CD1c-positive myeloid dendritic cell (primary cell): Measurements from ENCODE around the gene LIPG.
A peak's percentile ranks its signal among the peaks of the same experiment; 100 is the strongest.
"Not testable (repeated sequence)": the region's sequence is repeated elsewhere in the genome, so short reads cannot be mapped to it uniquely, and the experiment has no call there.

Source experiments
- DNase-seq: peaks from one replicate; pipeline ENCODE4 v3.0.0-alpha.2; 2016; ENCODE audit errors: extremely low spot score

LIPG gene

GRCh38 chr18:49573835-49574234, 12.0 kb downstream of the LIPG start:
- no peak for DNase-seq

- not testable (repeated sequence) for DNase-seq
Measured at GRCh38 chr18:49579041-49579440, 17.2 kb downstream of the LIPG start.

GRCh38 chr18:49579583-49579982, 17.7 kb downstream of the LIPG start:
- DNase-seq: not testable (repeated sequence)

GRCh38 chr18:49580279-49580678, 18.4 kb downstream of the LIPG start:
- no peak for DNase-seq

GRCh38 chr18:49581371-49581770, 19.5 kb downstream of the LIPG start:
- peak; percentile 8 for DNase-seq

- no peak for DNase-seq
Measured at GRCh38 chr18:49582579-49582978, 20.7 kb downstream of the LIPG start.

GRCh38 chr18:49584394-49584793, 22.5 kb downstream of the LIPG start:
- no peak for DNase-seq

GRCh38 chr18:49584951-49585350, 23.1 kb downstream of the LIPG start:
- DNase-seq: not testable (repeated sequence)

GRCh38 chr18:49585781-49586663, 24.2 kb downstream of the LIPG start:
- no peak for DNase-seq

- DNase-seq: no peak
Measured at GRCh38 chr18:49588171-49588570, 26.3 kb downstream of the LIPG start.

GRCh38 chr18:49588971-49589370, 27.1 kb downstream of the LIPG start:
- no peak for DNase-seq

GRCh38 chr18:49590608-49591007, 28.8 kb downstream of the LIPG start:
- DNase-seq: no peak

- no peak for DNase-seq
Measured at GRCh38 chr18:49591271-49591670, 29.4 kb downstream of the LIPG start.

- DNase-seq: no peak
Measured at GRCh38 chr18:49591775-49592174, 29.9 kb downstream of the LIPG start.

GRCh38 chr18:49596687-49597086, 34.8 kb downstream of the LIPG start:
- DNase-seq: no peak

GRCh38 chr18:49597157-49597931, 35.5 kb downstream of the LIPG start:
- DNase-seq: no peak

GRCh38 chr18:49601211-49601610, 39.4 kb downstream of the LIPG start:
- DNase-seq: no peak

- no peak for DNase-seq
Measured at GRCh38 chr18:49608366-49609255, 46.8 kb downstream of the LIPG start.

- DNase-seq: no peak
Measured at GRCh38 chr18:49609256-49610021, 47.6 kb downstream of the LIPG start.

GRCh38 chr18:49610022-49610445, 48.2 kb downstream of the LIPG start:
- DNase-seq: no peak

GRCh38 chr18:49611316-49611715, 49.5 kb downstream of the LIPG start:
- DNase-seq: no peak
